Right cardiac atrium (tissue), 5 donors: ENCODE measurements around the gene TEC. TPM values are rescaled to one million over a fixed set of nuclear protein-coding genes. Genes with fewer than 3 reads are reported as not detected.

Experiments
- ATAC-seq, 2 donors: fragments of 200-7000 bp; cut with Tn5 transposase; one replicate each; pipeline versions ENCODE4 v1.8.0 to v1.9.1; 2020; ENCODE audit warnings: moderate library complexity in 2 of 2, mild to moderate bottlenecking in 1 of 2
- DNase-seq, 3 donors: peaks; one replicate each; pipeline ENCODE4 v3.0.0-alpha.2; 2020
- H3K27ac ChIP-seq: one replicate; pipeline ENCODE4 v1.5.1; 2013; ENCODE audit warnings: mild to moderate bottlenecking, low read length, control low read depth, moderate library complexity
- H3K27me3 ChIP-seq: one replicate; pipeline ENCODE4 v1.6.1; 2013; ENCODE audit not compliant: control insufficient read depth, insufficient read depth
- H3K4me1 ChIP-seq: one replicate; pipeline ENCODE4 v1.6.1; 2013; ENCODE audit warnings: low read length; ENCODE audit not compliant: control insufficient read depth, insufficient read depth
- H3K4me3 ChIP-seq: one replicate; pipeline ENCODE4 v1.5.1; 2013; ENCODE audit warnings: low read length, control low read depth
- H3K9me3 ChIP-seq: one replicate; pipeline ENCODE4 v1.6.1; 2013; ENCODE audit warnings: low read length; ENCODE audit not compliant: control insufficient read depth
- WGBS: extraction: QIAGEN DNeasy Blood & Tissue Kit; methylation state at CpG from one replicate; pipeline ENCODE4 v1.1.7; 2013; 5-methylcytosine and 5-hydroxymethylcytosine counted together
- intact Hi-C, 4 donors: fragments of 100-400 bp; cut with DNase I; formaldehyde crosslinking; loops; one replicate each; pipeline versions ENCODE4 v1.11.0 to v1.14.0; 2022 to 2023
- polyA plus RNA-seq: library from polyadenylated mRNA; stranded (reverse); fragments of 200-250 nt; gene quantifications from one replicate; pipeline ENCODE4 v1.2.3, GENCODE V29; 2013
- total RNA-seq, 4 donors: library from RNA; stranded (reverse); fragmentation: NEBNext Ultra II Directional; extraction: Animal tissue kit (Norgen Biotek cat#: 25700); gene quantifications; one replicate each; pipeline ENCODE4 v1.2.1, GENCODE V29; 2021
- donor health status: healthy with polysubstance abuse.
- donor health status: DM: no; HTN: yes; CAD: no.
- donor health status: DM: no; HTN: no; CAD: no.
- donor health status: DM: no; HTN: yes; CAD: no; lungs with severe emphysema.
- donor health status: DM: yes; HTN: yes; CAD: no.

The TEC gene
- total and polyA plus RNA-seq, 5 donors: 0.84 to 3.7 (median 1.9) TPM

DNA sequence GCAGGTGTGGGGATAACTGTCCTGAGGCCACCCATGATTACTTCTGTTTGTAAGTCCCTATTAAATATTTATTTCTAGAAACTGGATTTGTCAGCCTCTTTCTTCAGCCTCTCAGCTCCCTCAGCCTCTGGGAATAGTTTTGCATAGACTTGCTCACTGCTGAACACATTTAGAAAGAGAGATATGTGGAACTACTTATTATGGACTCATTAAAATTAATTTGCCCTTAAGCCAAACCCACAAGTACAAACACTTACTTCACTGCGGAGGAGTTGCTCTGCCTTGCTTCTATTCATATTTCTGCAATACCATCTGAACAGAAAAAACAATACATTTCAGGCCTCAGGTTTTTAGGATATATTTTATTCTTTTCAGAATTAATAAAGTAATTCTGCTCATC, 113.2 kb downstream of the TEC start:
- Histone ChIP-seq H3K27ac (no peak overlapping the region), H3K27me3 (no peaks in the 10 kb centered on the region), H3K4me1 (no peaks in the 10 kb centered on the region), H3K9me3 (no peaks in the 10 kb centered on the region), H3K4me3 (no peak overlapping the region)
- DNase-seq (no peak), ATAC-seq (no peak)
- 93% methylated on average over 1 of the region's 1 CpG for WGBS
- intact Hi-C loops: no loop called here

DNA sequence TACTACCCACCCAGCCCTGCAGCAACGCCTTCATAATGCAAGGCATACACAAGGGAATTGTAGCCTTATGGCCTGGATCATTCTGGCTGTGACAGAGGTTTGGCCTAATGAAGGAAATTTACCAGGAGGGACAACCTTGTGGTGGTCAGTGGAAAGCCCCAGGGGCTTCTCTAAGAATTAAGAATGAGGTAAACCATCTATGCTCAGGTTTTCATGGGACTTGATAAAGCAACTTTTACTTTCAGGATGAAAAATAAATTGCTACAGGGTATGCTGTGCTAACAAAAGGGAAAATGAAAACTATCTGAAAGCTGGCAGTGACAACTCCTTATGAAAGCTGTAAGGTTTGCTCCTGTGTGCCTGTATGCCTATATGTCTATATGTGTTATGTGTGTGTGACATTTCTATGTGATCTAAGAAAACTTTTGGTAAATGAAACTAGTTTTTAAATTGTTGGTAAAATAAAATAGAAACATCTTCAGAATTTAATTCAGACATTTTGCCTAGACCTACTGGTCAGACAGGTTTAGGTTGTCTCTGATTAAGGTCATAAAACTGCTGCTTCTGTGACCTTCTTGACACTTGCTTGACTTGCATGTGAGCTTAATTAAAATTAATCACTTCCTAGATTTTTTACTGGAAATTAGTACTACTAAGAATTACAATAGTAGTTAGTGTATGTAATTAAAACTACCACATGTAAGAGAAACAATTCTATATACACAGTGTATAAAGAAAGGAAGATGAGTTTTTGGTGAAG, 115.7 kb downstream of the TEC start:
- intact Hi-C loops: no loop called here
- Histone ChIP-seq H3K4me1 (no peaks in the 10 kb centered on the region), H3K27ac (no peak overlapping the region), H3K4me3 (no peak overlapping the region), H3K27me3 (no peaks in the 10 kb centered on the region), H3K9me3 (no peaks in the 10 kb centered on the region)
- WGBS: 79% methylated on average over 1 of the region's 1 CpG
- DNase-seq (no peak), ATAC-seq (no peak)

DNA sequence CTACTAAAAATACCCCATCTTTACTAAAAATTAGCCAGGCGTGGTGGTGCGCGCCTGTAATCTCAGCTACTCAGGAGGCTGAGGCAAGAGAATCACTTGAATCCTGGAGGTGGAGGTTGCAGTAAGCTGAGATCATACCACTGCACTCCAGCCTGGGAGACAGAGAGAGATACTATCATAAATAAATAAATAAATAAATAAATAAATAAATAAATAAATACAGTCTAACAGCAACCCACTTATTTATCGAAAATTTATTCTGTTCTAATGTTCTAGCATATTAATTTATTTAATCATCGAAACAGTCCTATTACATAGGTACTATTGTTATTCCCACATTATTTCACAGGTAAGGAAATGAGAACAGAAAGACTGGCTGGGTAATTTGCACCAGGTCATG, 117.4 kb downstream of the TEC start:
- WGBS: 97% methylated on average over 5 of the region's 5 CpGs
- Histone ChIP-seq H3K4me3 (no peak overlapping the region), H3K4me1 (no peaks in the 10 kb centered on the region), H3K27me3 (no peaks in the 10 kb centered on the region), H3K27ac (no peak overlapping the region), H3K9me3 (no peaks in the 10 kb centered on the region)
- intact Hi-C loops: no loop called here
- ATAC-seq (no peak), DNase-seq (no peak)

- Histone ChIP-seq H3K27me3 (no peaks in the 10 kb centered on the region), H3K4me3 (no peak overlapping the region), H3K9me3 (no peaks in the 10 kb centered on the region), H3K27ac (no peak overlapping the region), H3K4me1 (no peaks in the 10 kb centered on the region)
- WGBS: 63% methylated on average over 3 of the region's 3 CpGs
- no peak for DNase-seq
- intact Hi-C loops: loop anchor here in 1 of 4 donors (10.0 kb wide), 1 partner anchor 125 kb away; no protein-coding TSS in a partner anchor
- no peak for ATAC-seq
These were observed 119.7 kb downstream of the TEC start for GRCh38 chr4:48149827-48150370.

DNA sequence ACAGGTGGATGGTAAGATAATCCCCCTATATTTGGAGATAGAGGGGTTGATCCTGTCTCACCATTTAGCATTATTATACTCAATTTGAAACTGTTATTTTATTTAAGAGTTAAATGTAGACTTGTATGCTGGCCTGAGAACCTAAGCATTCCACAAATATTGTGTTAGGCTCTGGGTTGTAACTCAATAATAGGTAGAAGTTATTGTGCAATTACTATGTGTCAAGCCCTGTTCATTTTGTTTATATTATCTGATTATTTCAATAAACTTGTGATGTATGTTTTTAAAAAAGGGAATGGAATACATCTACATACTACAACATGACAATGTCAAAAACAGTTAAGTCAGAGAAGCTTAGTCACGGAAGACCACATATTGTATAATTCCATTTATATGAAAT, 122.0 kb downstream of the TEC start:
- Histone ChIP-seq H3K27ac (no peak overlapping the region), H3K27me3 (no peaks in the 10 kb centered on the region), H3K9me3 (no peaks in the 10 kb centered on the region), H3K4me1 (no peaks in the 10 kb centered on the region), H3K4me3 (no peak overlapping the region)
- no peak for DNase-seq
- 99% methylated on average over 1 of the region's 1 CpG for WGBS
- intact Hi-C loops: loop anchor here in 1 of 4 donors (10.0 kb wide), 1 partner anchor 127 kb away; no protein-coding TSS in a partner anchor
- ATAC-seq: no peak

GRCh38 chr4:48141048-48141447, 128.6 kb downstream of the TEC start:
- ATAC-seq (peak in 1 of 2 donors; percentile 48), DNase-seq (no peak)
- intact Hi-C loops: loop anchor here in 1 of 4 donors (10.0 kb wide), 1 partner anchor 134 kb away; no protein-coding TSS in a partner anchor
- 53% methylated on average over 2 of the region's 2 CpGs for WGBS
- Histone ChIP-seq H3K27me3 (no peaks in the 10 kb centered on the region), H3K27ac (no peak overlapping the region), H3K4me3 (no peak overlapping the region), H3K4me1 (no peaks in the 10 kb centered on the region), H3K9me3 (no peaks in the 10 kb centered on the region)

GRCh38 chr4:48139691-48140090, 129.9 kb downstream of the TEC start:
- WGBS: 68% methylated on average over 3 of the region's 3 CpGs
- peak in 1 of 3 donors; percentile 61 for DNase-seq

GRCh38 chr4:48138936-48139335, 130.7 kb downstream of the TEC start:
- Histone ChIP-seq H3K4me1 (no peaks in the 10 kb centered on the region), H3K27ac (no peak overlapping the region), H3K4me3 (no peak overlapping the region), H3K27me3 (no peaks in the 10 kb centered on the region), H3K9me3 (no peaks in the 10 kb centered on the region)
- WGBS: 80% methylated on average over 3 of the region's 3 CpGs
- ATAC-seq (no peak), DNase-seq (no peak)
- intact Hi-C loops: loop anchor here in 1 of 4 donors (10.0 kb wide), 1 partner anchor 136 kb away; no protein-coding TSS in a partner anchor

More at GRCh38 chr4:48139691-48140090, 129.9 kb downstream of the TEC start:
- H3K4me3 ChIP-seq: no peak overlapping the region
- H3K27ac ChIP-seq: no peak overlapping the region
- no peaks in the 10 kb centered on the region for H3K4me1 ChIP-seq
- no peaks in the 10 kb centered on the region for H3K27me3 ChIP-seq
- intact Hi-C loops: loop anchor here in 2 of 4 donors (10.0 kb wide), 1 partner anchor 135 kb away; no protein-coding TSS in a partner anchor
- ATAC-seq: no peak
- no peaks in the 10 kb centered on the region for H3K9me3 ChIP-seq

DNA sequence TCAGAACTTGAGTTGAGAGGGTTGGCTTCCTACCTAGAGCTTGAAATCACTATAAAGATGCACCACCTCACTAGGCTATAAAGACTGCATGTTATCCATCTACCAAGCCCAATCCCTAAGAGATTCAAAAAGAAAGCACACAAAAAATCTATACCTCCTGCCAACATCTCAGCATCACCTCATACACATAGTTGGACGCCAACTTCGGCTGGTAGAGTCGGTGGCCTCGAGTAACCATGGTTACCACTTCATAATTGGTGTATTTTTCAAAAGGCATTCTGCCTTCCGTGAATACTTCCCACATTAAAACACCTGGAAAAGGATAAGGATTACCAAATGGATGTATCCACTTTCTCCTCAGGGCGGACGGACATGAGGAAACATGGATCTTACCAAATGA, 131.1 kb downstream of the TEC start:
- no peak overlapping the region for H3K27ac ChIP-seq
- H3K9me3 ChIP-seq: no peaks in the 10 kb centered on the region
- ATAC-seq (no peak), DNase-seq (no peak)
- H3K4me1 ChIP-seq: no peaks in the 10 kb centered on the region
- intact Hi-C loops: loop anchor here in 1 of 4 donors (10.0 kb wide), 1 partner anchor 136 kb away; no protein-coding TSS in a partner anchor
- WGBS: 95% methylated on average over 7 of the region's 7 CpGs
- H3K27me3 ChIP-seq: no peaks in the 10 kb centered on the region
- H3K4me3 ChIP-seq: no peak overlapping the region

DNA sequence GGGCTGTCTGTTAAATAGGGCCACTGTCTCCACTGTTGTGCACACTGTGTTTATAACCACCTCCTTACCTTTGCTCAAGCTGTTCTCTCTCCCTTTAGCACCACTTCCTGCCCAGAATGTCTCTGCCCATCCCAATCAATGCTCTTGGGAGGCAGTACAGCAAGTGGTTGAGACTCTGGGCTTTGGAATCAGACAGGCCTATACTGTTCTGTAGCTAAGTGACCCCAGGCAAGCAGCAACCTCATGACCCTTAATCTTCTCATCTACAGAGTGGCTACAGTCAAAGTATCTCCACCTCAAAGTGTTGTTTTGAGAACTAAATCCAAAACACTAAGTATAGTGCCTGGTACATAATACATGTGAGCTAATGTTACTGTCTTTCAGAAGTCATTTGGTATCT, 131.8 kb downstream of the TEC start:
- no peaks in the 10 kb centered on the region for H3K4me1 ChIP-seq
- H3K9me3 ChIP-seq: no peaks in the 10 kb centered on the region
- no peak overlapping the region for H3K4me3 ChIP-seq
- no peaks in the 10 kb centered on the region for H3K27me3 ChIP-seq
- H3K27ac ChIP-seq: no peak overlapping the region
- no peak for DNase-seq
- intact Hi-C loops: loop anchor here in 1 of 4 donors (10.0 kb wide), 1 partner anchor 137 kb away; no protein-coding TSS in a partner anchor
- ATAC-seq: no peak

- 77% methylated on average over 5 of the region's 5 CpGs for WGBS
- DNase-seq (no peak), ATAC-seq (no peak)
- intact Hi-C loops: loop anchor here in 1 of 4 donors (10.0 kb wide), 1 partner anchor 141 kb away; no protein-coding TSS in a partner anchor
- no peaks in the 10 kb centered on the region for H3K27me3 ChIP-seq
- no peak within 1 kb of the TSS for H3K27ac ChIP-seq
- H3K4me3 ChIP-seq: no peak within 1 kb of the TSS
- H3K9me3 ChIP-seq: no peaks in the 10 kb centered on the region
- no peaks in the 10 kb centered on the region for H3K4me1 ChIP-seq
These were observed 135.6 kb downstream of the TEC start, which contains the start of gene TXK for GRCh38 chr4:48134081-48134480. TXK (minus strand) TSS chr4:48134250; CDS start chr4:48134170, 80 bp downstream.
